ENCODE measurements around the gene POM121. TPM values are rescaled to one million over a fixed set of nuclear protein-coding genes. Genes with fewer than 3 reads are reported as not detected.
"Not testable (repeated sequence)": the region's sequence is repeated elsewhere in the genome, so short reads cannot be mapped to it uniquely, and the experiment has no call there.

POM121 gene
- total RNA-seq, 2 donors from 2014 or later, result 21.5 to 25.5 TPM

GRCh38 chr7:72944937-72945336 lies 20.0 kb downstream of the POM121 start:
- H3K9me3 ChIP-seq; H3K4me3 ChIP-seq; ATAC-seq (ENCODE audit: insufficient number of reproducible peaks, low FRiP score, low read depth); H3K27ac ChIP-seq; DNase-seq (ENCODE audit: low spot score); H3K27me3 ChIP-seq (replicated peaks; ENCODE audit: insufficient read depth); H3K4me1 ChIP-seq (ENCODE audit: control insufficient read depth in 1 of 2, low read depth in 2 of 2): not testable (repeated sequence)
- H3K36me3 ChIP-seq, result peaks cover 11% of the 10 kb centered on the region

DNA sequence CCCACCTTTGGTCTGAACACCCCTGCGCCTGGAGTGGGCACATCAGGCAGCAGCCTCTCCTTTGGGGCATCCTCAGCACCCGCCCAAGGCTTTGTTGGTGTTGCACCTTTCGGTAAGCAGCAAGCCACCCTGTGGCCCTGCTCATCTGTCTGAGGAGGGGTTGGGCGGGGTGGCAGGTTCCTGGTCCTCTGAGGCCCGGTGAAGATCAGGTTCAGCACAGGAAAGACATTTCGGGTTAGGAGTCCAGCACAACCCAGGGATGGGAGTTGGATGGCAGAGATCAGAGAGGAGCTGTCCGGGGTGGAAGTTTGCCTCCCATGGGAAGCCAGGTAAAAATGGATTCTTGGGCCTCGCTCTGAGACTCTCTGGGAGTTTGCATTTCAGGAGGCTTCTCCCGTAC lies 20.7 kb downstream of the POM121 start:
- H3K4me3 ChIP-seq; H3K9me3 ChIP-seq; H3K4me1 ChIP-seq (ENCODE audit: control insufficient read depth in 1 of 2, low read depth in 2 of 2); H3K27ac ChIP-seq; H3K27me3 ChIP-seq (replicated peaks; ENCODE audit: insufficient read depth); DNase-seq (ENCODE audit: low spot score); ATAC-seq (ENCODE audit: insufficient number of reproducible peaks, low FRiP score, low read depth): not testable (repeated sequence)
- peaks cover 11% of the 10 kb centered on the region for H3K36me3 ChIP-seq

GRCh38 chr7:72946130-72946745 lies 21.3 kb downstream of the POM121 start:
- H3K9me3 ChIP-seq; H3K4me3 ChIP-seq; H3K27ac ChIP-seq; DNase-seq (ENCODE audit: low spot score); ATAC-seq (ENCODE audit: insufficient number of reproducible peaks, low FRiP score, low read depth); H3K27me3 ChIP-seq (replicated peaks; ENCODE audit: insufficient read depth); H3K4me1 ChIP-seq (ENCODE audit: control insufficient read depth in 1 of 2, low read depth in 2 of 2): not testable (repeated sequence)
- peaks cover 11% of the 10 kb centered on the region for H3K36me3 ChIP-seq

DNA sequence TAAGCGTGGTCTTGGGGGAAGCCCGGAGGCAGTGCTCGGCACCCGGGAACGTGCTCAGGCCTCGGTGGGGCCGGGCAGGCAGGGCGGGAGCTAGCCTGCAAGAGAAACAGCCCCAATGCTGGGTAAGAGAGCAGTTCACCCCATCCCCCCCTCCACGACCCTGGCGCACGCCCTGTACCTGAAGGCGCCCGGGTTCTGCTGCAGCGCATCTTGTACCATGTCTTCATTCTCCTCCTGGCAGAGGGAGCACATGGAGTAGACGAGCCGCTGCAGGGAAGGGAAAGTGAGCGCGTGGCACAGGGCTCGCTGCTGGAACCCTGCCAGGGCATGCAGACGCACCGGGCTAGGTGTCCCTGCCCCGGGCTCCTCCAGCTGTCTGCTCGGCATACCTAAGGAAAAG lies 23.8 kb downstream of the POM121 start:
- not testable (repeated sequence) for H3K27ac ChIP-seq; H3K27me3 ChIP-seq (replicated peaks; ENCODE audit: insufficient read depth); DNase-seq (ENCODE audit: low spot score); H3K4me3 ChIP-seq; ATAC-seq (ENCODE audit: insufficient number of reproducible peaks, low FRiP score, low read depth); H3K9me3 ChIP-seq; H3K4me1 ChIP-seq (ENCODE audit: control insufficient read depth in 1 of 2, low read depth in 2 of 2)
- peaks cover 11% of the 10 kb centered on the region for H3K36me3 ChIP-seq

DNA sequence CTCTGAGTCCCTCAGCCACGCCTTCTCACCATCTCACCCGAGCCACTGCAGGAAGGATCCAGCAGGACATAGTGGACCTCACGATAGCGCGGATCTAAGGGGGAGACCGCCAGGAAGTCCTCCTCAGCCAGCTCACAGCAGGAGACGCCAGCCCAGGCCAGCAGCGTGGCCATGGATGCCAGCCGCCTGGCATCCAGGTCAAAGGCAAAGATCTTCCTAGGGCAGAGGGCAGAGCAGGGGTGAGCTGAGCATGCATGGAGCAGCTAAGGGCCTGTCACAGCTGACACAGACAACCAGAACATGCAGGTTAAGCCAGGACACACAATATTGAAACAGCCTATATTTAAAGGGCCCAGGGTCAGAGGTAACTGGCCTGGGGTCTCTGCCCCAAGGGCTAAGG lies 24.4 kb downstream of the POM121 start:
- H3K4me3 ChIP-seq; H3K27ac ChIP-seq; DNase-seq (ENCODE audit: low spot score); H3K4me1 ChIP-seq (ENCODE audit: control insufficient read depth in 1 of 2, low read depth in 2 of 2); ATAC-seq (ENCODE audit: insufficient number of reproducible peaks, low FRiP score, low read depth); H3K9me3 ChIP-seq; H3K27me3 ChIP-seq (replicated peaks; ENCODE audit: insufficient read depth): not testable (repeated sequence)
- H3K36me3 ChIP-seq, result peaks cover 11% of the 10 kb centered on the region

DNA sequence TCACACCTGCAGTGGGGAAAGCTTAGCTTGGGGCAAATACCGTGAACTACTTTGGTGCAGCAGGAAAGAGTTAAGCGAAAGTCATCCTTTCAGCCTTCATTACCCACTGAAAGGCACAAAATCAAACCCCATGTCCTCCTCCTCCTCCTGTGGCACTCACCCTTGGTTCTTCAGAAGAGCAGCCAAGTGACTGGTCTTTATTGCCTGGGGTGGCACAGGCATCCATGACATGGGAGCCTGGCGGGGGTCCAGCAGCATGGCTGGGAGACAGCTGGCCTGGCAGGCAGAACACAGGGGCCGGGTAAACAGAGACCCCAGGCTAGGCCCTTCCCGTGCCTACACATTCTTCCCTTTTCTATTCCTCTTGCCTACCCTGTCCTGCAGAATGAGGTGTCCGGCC lies 24.8 kb downstream of the POM121 start:
- DNase-seq (ENCODE audit: low spot score); ATAC-seq (ENCODE audit: insufficient number of reproducible peaks, low FRiP score, low read depth): not testable (repeated sequence)

DNA sequence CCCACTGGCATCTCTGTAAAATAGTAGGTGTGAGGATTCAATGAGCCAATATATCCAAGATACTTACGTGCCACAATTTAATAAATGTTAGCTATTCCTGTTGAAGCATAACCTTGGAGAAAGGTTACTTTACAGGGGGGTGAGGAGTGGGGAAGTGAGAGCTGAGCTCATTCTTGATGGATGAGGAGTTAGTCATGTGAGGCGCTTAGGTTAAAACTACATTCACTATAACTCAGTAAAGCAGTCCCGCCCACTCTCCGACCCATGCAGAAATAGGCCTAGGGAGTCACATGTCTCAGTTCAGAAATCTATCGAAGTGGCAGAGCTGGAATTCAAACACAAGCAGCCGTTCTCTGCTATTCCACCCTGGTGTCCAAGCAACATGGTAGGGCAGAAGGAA lies 25.5 kb downstream of the POM121 start:
- H3K27me3 ChIP-seq (replicated peaks; ENCODE audit: insufficient read depth); H3K4me3 ChIP-seq; H3K4me1 ChIP-seq (ENCODE audit: control insufficient read depth in 1 of 2, low read depth in 2 of 2); H3K9me3 ChIP-seq; ATAC-seq (ENCODE audit: insufficient number of reproducible peaks, low FRiP score, low read depth); DNase-seq (ENCODE audit: low spot score); H3K27ac ChIP-seq: not testable (repeated sequence)
- H3K36me3 ChIP-seq, result peaks cover 11% of the 10 kb centered on the region

More for the DNA sequence above, 24.8 kb downstream of the POM121 start:
- not testable (repeated sequence) for H3K27me3 ChIP-seq (replicated peaks; ENCODE audit: insufficient read depth); H3K27ac ChIP-seq; H3K4me3 ChIP-seq; H3K4me1 ChIP-seq (ENCODE audit: control insufficient read depth in 1 of 2, low read depth in 2 of 2); H3K9me3 ChIP-seq
- peaks cover 11% of the 10 kb centered on the region for H3K36me3 ChIP-seq

DNA sequence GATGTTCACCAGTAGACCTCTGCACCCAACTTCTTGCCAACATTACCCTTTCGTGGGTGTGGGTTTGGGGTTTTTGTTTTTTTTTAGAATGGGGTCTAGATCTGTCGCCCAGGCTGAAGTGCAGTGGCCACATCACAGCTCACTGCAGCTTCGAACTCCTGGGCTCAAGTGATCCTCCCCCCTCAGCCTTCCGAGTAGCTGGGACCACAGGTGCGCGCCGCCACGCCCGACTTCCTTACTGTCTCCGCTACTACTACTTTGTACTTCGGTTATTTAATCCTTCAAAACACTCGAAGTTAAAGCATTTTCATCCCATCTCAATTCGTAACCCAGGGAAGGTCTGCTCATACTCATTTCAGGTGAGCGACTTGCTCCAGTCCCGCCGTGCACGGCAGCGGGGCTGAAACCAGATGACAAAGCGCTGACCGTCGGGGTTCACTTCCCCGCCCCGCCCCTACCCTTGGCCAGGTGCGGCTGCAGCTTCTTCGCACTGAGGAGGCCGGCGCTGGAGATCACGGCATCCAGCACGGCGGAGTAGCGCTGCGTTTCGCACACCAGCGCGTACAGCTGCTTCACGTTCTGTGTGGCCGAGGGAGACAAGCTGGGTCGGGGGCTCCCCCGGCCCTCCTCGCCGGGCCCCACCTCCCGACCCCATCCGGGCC lies 29.1 kb downstream of the POM121 start:
- H3K4me1 ChIP-seq (ENCODE audit: control insufficient read depth in 1 of 2, low read depth in 2 of 2); H3K27ac ChIP-seq; H3K36me3 ChIP-seq; H3K9me3 ChIP-seq; H3K27me3 ChIP-seq (replicated peaks; ENCODE audit: insufficient read depth); ATAC-seq (ENCODE audit: insufficient number of reproducible peaks, low FRiP score, low read depth); DNase-seq (ENCODE audit: low spot score): not testable (repeated sequence)
- H3K4me3 ChIP-seq, result peak overlapping the region; percentile 53

DNA sequence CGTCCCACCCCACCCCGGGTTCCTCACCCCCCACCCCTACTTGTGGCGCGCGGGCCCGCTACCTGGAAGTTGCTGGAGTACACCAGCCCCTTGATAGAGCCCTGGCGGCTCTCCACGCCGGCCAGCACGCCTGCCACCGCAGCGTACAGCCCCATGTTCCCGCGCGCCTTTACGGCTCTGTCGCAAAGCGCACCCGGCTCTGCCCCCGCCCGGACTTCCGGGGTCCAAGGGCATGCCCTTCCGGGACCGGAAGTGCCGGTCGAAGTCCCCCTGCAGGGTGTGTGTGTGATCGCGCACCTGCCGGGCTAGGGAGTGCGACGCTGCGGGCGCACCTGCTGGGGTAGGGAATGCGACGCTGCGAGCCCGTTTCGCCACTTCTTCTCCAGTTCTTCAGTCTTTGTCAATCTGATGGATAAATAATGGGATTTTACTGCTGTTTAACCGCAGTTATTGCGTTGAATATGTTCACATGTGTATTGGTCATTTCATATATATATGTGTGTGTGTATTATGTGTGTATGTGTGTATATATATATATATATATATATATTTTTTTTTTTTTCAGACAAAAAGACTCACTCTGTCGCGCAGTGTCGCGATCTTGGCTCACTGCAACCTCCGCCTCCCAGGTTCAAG lies 29.8 kb downstream of the POM121 start:
- H3K4me1 ChIP-seq (ENCODE audit: control insufficient read depth in 1 of 2, low read depth in 2 of 2); H3K27ac ChIP-seq; H3K36me3 ChIP-seq; DNase-seq (ENCODE audit: low spot score); H3K27me3 ChIP-seq (replicated peaks; ENCODE audit: insufficient read depth); H3K9me3 ChIP-seq: not testable (repeated sequence)
- peak overlapping the region; percentile 53 for H3K4me3 ChIP-seq
- peak; percentile 78 for ATAC-seq (ENCODE audit: insufficient number of reproducible peaks, low FRiP score, low read depth)

DNA sequence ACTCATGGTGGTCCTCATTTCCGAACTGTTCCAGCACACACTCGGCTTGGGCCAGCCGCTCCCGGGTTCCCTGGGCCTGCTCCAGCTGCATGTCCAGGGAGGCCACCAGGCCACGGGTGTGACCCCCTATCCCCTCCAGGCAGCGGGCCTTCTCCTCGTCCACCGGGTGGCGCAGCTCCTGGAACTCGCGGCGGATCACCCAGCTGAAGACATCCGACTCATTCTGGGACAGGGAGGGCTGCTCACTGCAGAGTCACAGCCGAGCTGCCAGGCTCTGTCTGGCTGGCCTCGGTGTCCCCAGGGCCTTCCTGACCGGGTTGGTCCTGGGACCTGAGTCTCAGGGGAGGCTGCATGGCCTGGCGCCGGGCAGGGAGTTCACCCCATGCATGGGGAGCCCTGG lies 35.1 kb downstream of the POM121 start:
- H3K36me3 ChIP-seq; H3K9me3 ChIP-seq; H3K4me1 ChIP-seq (ENCODE audit: control insufficient read depth in 1 of 2, low read depth in 2 of 2); H3K27me3 ChIP-seq (replicated peaks; ENCODE audit: insufficient read depth); DNase-seq (ENCODE audit: low spot score); H3K4me3 ChIP-seq; H3K27ac ChIP-seq; ATAC-seq (ENCODE audit: insufficient number of reproducible peaks, low FRiP score, low read depth): not testable (repeated sequence)

GRCh38 chr7:72960626-72961345 lies 35.9 kb downstream of the POM121 start:
- ATAC-seq (ENCODE audit: insufficient number of reproducible peaks, low FRiP score, low read depth); H3K9me3 ChIP-seq; H3K27ac ChIP-seq; H3K4me1 ChIP-seq (ENCODE audit: control insufficient read depth in 1 of 2, low read depth in 2 of 2); H3K4me3 ChIP-seq; H3K27me3 ChIP-seq (replicated peaks; ENCODE audit: insufficient read depth); DNase-seq (ENCODE audit: low spot score); H3K36me3 ChIP-seq: not testable (repeated sequence)

DNA sequence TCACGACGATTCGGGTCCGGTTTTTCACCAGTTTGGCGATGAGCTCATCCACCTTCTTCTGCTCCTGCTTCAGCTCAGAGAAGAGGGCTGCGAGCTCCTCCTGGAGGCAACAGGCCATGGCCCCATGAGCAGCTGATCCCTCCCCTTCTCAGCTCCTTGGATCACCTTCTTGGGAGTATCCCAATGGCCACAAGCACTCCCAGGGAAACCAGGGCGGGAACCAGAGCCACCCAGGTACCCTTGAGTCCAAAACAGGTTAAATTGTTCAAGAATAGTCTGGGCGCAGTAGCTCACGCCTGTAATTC lies 36.4 kb downstream of the POM121 start:
- H3K9me3 ChIP-seq; H3K27me3 ChIP-seq (replicated peaks; ENCODE audit: insufficient read depth); H3K36me3 ChIP-seq; H3K4me3 ChIP-seq; H3K4me1 ChIP-seq (ENCODE audit: control insufficient read depth in 1 of 2, low read depth in 2 of 2); H3K27ac ChIP-seq; ATAC-seq (ENCODE audit: insufficient number of reproducible peaks, low FRiP score, low read depth); DNase-seq (ENCODE audit: low spot score): not testable (repeated sequence)

Measured in thoracic aorta (tissue), 2 donors.